Measurements from ENCODE around the gene CRYBA1. TPM values are rescaled to one million over a fixed set of nuclear protein-coding genes. Genes with fewer than 3 reads are reported as not detected.

The CRYBA1 gene
- total and polyA plus RNA-seq, 2 donors from 2014 or later: not detected

- Histone ChIP-seq H3K27ac (ENCODE audit: low read depth in 2 of 2, low read length in 2 of 2) (no peak overlapping the region), H3K27me3 (ENCODE audit: control insufficient read depth, insufficient read depth, low read length) (no peaks in the 10 kb centered on the region), H3K4me3 (ENCODE audit: low read length in 3 of 3) (no peak overlapping the region), H3K4me1 (ENCODE audit: control insufficient read depth in 2 of 3, insufficient read depth in 2 of 3, low read depth in 1 of 3, low read length in 3 of 3) (no peaks in the 10 kb centered on the region), H3K9me3 (ENCODE audit: control insufficient read depth in 2 of 3, insufficient read depth in 1 of 3, low read length in 3 of 3) (no peaks in the 10 kb centered on the region), H3K9ac (ENCODE audit: low read length in 3 of 3) (no peak overlapping the region), H3K36me3 (ENCODE audit: control insufficient read depth in 2 of 3, insufficient read depth in 3 of 3, low read length in 3 of 3) (no peaks in the 10 kb centered on the region)
- FAIRE-seq (no peak), DNase-seq (no peak)
- TF ChIP-seq, protein P1, sequence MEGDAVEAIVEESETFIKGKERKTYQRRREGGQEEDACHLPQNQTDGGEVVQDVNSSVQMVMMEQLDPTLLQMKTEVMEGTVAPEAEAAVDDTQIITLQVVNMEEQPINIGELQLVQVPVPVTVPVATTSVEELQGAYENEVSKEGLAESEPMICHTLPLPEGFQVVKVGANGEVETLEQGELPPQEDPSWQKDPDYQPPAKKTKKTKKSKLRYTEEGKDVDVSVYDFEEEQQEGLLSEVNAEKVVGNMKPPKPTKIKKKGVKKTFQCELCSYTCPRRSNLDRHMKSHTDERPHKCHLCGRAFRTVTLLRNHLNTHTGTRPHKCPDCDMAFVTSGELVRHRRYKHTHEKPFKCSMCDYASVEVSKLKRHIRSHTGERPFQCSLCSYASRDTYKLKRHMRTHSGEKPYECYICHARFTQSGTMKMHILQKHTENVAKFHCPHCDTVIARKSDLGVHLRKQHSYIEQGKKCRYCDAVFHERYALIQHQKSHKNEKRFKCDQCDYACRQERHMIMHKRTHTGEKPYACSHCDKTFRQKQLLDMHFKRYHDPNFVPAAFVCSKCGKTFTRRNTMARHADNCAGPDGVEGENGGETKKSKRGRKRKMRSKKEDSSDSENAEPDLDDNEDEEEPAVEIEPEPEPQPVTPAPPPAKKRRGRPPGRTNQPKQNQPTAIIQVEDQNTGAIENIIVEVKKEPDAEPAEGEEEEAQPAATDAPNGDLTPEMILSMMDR (IDR thresholded peaks at IDR 0.05; ENCODE audit: borderline replicate concordance, extremely low read depth, insufficient read depth): no peak
- intact Hi-C loops (cut with DNase I): no loop called here
Observed at GRCh38 chr17:29299031-29299430, 52.4 kb downstream of the CRYBA1 start.

GRCh38 chr17:29303386-29303785 is 56.7 kb downstream of the CRYBA1 start:
- no peaks in the 10 kb centered on the region for H3K4me1 ChIP-seq (ENCODE audit: control insufficient read depth in 2 of 3, insufficient read depth in 2 of 3, low read depth in 1 of 3, low read length in 3 of 3)
- intact Hi-C loops (cut with DNase I): no loop called here
- no peaks in the 10 kb centered on the region for H3K27me3 ChIP-seq (ENCODE audit: control insufficient read depth, insufficient read depth, low read length)
- no peak overlapping the region for H3K4me3 ChIP-seq (ENCODE audit: low read length in 3 of 3)
- no peak overlapping the region for H3K27ac ChIP-seq (ENCODE audit: low read depth in 2 of 2, low read length in 2 of 2)
- H3K36me3 ChIP-seq (ENCODE audit: control insufficient read depth in 2 of 3, insufficient read depth in 3 of 3, low read length in 3 of 3): no peaks in the 10 kb centered on the region
- DNase-seq (no peak), FAIRE-seq (no peak)
- no peak overlapping the region for H3K9ac ChIP-seq (ENCODE audit: low read length in 3 of 3)
- H3K9me3 ChIP-seq (ENCODE audit: control insufficient read depth in 2 of 3, insufficient read depth in 1 of 3, low read length in 3 of 3): no peaks in the 10 kb centered on the region
- TF ChIP-seq, protein P1 (IDR thresholded peaks at IDR 0.05; ENCODE audit: borderline replicate concordance, extremely low read depth, insufficient read depth): no peak

Other genes with a start within 250 kb of the CRYBA1 start
- not detected for gene SEZ6, start 240.8 kb upstream of the CRYBA1 start, total RNA-seq
- not detected for gene SEZ6, start 240.8 kb upstream of the CRYBA1 start, polyA plus RNA-seq (ENCODE audit: insufficient read depth, low read depth, low replicate concordance)
- gene PIPOX, start 203.7 kb upstream of the CRYBA1 start, total RNA-seq: 2.8 TPM
- 78.0 TPM for gene PIPOX, start 203.7 kb upstream of the CRYBA1 start, polyA plus RNA-seq (ENCODE audit: insufficient read depth, low read depth, low replicate concordance)
- gene MYO18A, start 66.5 kb upstream of the CRYBA1 start, total RNA-seq: 60.7 TPM
- gene MYO18A, start 66.5 kb upstream of the CRYBA1 start, polyA plus RNA-seq (ENCODE audit: insufficient read depth, low read depth, low replicate concordance): 25.6 TPM
- gene NUFIP2, start 47.3 kb downstream of the CRYBA1 start, total RNA-seq: 52.3 TPM
- gene NUFIP2, start 47.3 kb downstream of the CRYBA1 start, polyA plus RNA-seq (ENCODE audit: insufficient read depth, low read depth, low replicate concordance): 7.6 TPM
- 74.9 TPM for gene TAOK1, start 143.5 kb downstream of the CRYBA1 start, total RNA-seq
- gene TAOK1, start 143.5 kb downstream of the CRYBA1 start, polyA plus RNA-seq (ENCODE audit: insufficient read depth, low read depth, low replicate concordance): 5.0 TPM

All from kidney (tissue), 14 donors.